HG03039 (cell line): Measurements from ENCODE around the gene TMEM252.
A peak's percentile ranks its signal among the peaks of the same experiment; 100 is the strongest.

Experiments
- ATAC-seq: cut with Tn5 transposase; IDR thresholded peaks from one replicate; pipeline ENCODE4 v1.9.1; 2021; ENCODE audit warnings: mild to moderate bottlenecking, moderate library complexity; ENCODE audit not compliant: unreplicated experiment

The TMEM252 gene

GRCh38 chr9:68540712-68541535 is at the start of gene TMEM252:
TSS of gene TMEM252 (minus strand) at chr9:68540883. CDS start at chr9:68540814, 69 bp downstream.
- ATAC-seq, result no peak

- no peak for ATAC-seq
Measured at GRCh38 chr9:68585034-68585761, 44.5 kb upstream of the TMEM252 start.

- ATAC-seq, result peak; percentile 89
Measured at GRCh38 chr9:68584189-68585033, 43.7 kb upstream of the TMEM252 start.

- ATAC-seq, result no peak
Measured at GRCh38 chr9:68581696-68582095, 41.0 kb upstream of the TMEM252 start.

- peak; percentile 60 for ATAC-seq
Measured at GRCh38 chr9:68577774-68578591, 37.3 kb upstream of the TMEM252 start.

GRCh38 chr9:68575817-68576216 is 35.1 kb upstream of the TMEM252 start:
- no peak for ATAC-seq

- no peak for ATAC-seq
Measured at GRCh38 chr9:68574150-68574549, 33.5 kb upstream of the TMEM252 start.

GRCh38 chr9:68567565-68567964 is 26.9 kb upstream of the TMEM252 start:
- ATAC-seq, result no peak

- no peak for ATAC-seq
Measured at GRCh38 chr9:68562461-68562860, 21.8 kb upstream of the TMEM252 start.

- no peak for ATAC-seq
Measured at GRCh38 chr9:68560071-68560844, 19.6 kb upstream of the TMEM252 start.

GRCh38 chr9:68558545-68558944 is 17.9 kb upstream of the TMEM252 start:
- no peak for ATAC-seq

- ATAC-seq, result no peak
Measured at GRCh38 chr9:68555437-68556150, 14.9 kb upstream of the TMEM252 start.

GRCh38 chr9:68552700-68553476 is 12.2 kb upstream of the TMEM252 start:
- no peak for ATAC-seq

GRCh38 chr9:68551191-68551590 is 10.5 kb upstream of the TMEM252 start:
- ATAC-seq, result no peak

GRCh38 chr9:68548241-68548640 is 7.6 kb upstream of the TMEM252 start:
- ATAC-seq, result no peak

GRCh38 chr9:68547417-68547816 is 6.7 kb upstream of the TMEM252 start:
- no peak for ATAC-seq

GRCh38 chr9:68546596-68547390 is 6.1 kb upstream of the TMEM252 start:
- peak; percentile 78 for ATAC-seq
